ENCODE data around the gene CCDC60. TPM values are rescaled to one million over a fixed set of nuclear protein-coding genes. Genes with fewer than 3 reads are reported as not detected.

The CCDC60 gene
- polyA plus RNA-seq, 3 donors = not detected

- no peaks in the 10 kb centered on the region for H3K79me2 ChIP-seq (ENCODE audit: insufficient read depth, low read length)
- peaks cover 0 to 3% (median 2%) of the 10 kb centered on the region in 3 donors for H3K27me3 Mint-ChIP-seq (ENCODE audit: low read depth in 3 of 3)
- intact Hi-C loops (cut with micrococcal nuclease) = no loop called here
- H3K9ac ChIP-seq (ENCODE audit: insufficient read depth, low read length, poor library complexity, severe bottlenecking) = no peak overlapping the region
- H3K4me2 ChIP-seq (replicated peaks; ENCODE audit: extremely low read depth, low read length, poor library complexity, severe bottlenecking) = no peak overlapping the region
- TF ChIP-seq CTCF (IDR thresholded peaks at IDR 0.05) = no peak
- no peaks in the 10 kb centered on the region for H3K27me3 ChIP-seq (ENCODE audit: control insufficient read depth in 2 of 2, insufficient read depth in 2 of 2, low read length in 2 of 2)
- H3K36me3 Mint-ChIP-seq = no peaks in the 10 kb centered on the region
- H2AFZ ChIP-seq (ENCODE audit: insufficient read depth, low read depth, low read length, poor library complexity, severe bottlenecking) = no peak overlapping the region
- no peak overlapping the region for H3K27ac ChIP-seq (ENCODE audit: low read depth in 1 of 2, low read length in 2 of 2)
- no peak overlapping the region for H3K4me3 Mint-ChIP-seq
- WGBS (ENCODE audit: insufficient coverage) = 93% methylated on average over 2 of the region's 8 CpGs
- H3K9me3 ChIP-seq (replicated peaks in 1 of 2; ENCODE audit: control insufficient read depth in 1 of 2, insufficient read depth in 1 of 2, low read length in 2 of 2) = no peaks in the 10 kb centered on the region
- no peak for DNase-seq
- peaks cover 0 to 2% (median 0%) of the 10 kb centered on the region in 7 donors for H3K9me3 Mint-ChIP-seq
- H4K20me1 ChIP-seq (ENCODE audit: insufficient read depth, low read length) = no peaks in the 10 kb centered on the region
- no peak overlapping the region for H3K27ac Mint-ChIP-seq
- H3K4me3 ChIP-seq (replicated peaks in 1 of 3; ENCODE audit: low read depth in 2 of 3, low read length in 3 of 3) = no peak overlapping the region
- no peaks in the 10 kb centered on the region for H3K4me1 Mint-ChIP-seq
- no peaks in the 10 kb centered on the region for H3K36me3 ChIP-seq (replicated peaks in 1 of 2; ENCODE audit: control insufficient read depth in 1 of 2, insufficient read depth in 2 of 2, low read length in 2 of 2)
- H3K4me1 ChIP-seq (ENCODE audit: control insufficient read depth in 1 of 2, insufficient read depth in 2 of 2, low read length in 2 of 2) = no peaks in the 10 kb centered on the region
Observed at GRCh38 chr12:119576118-119576810, 241.7 kb downstream of the CCDC60 start.

GRCh38 chr12:119576915-119577314 is 242.4 kb downstream of the CCDC60 start:
- Histone ChIP-seq H3K9me3 (replicated peaks in 1 of 2; ENCODE audit: control insufficient read depth in 1 of 2, insufficient read depth in 1 of 2, low read length in 2 of 2) (no peaks in the 10 kb centered on the region), H3K36me3 (replicated peaks in 1 of 2; ENCODE audit: control insufficient read depth in 1 of 2, insufficient read depth in 2 of 2, low read length in 2 of 2) (no peaks in the 10 kb centered on the region), H3K27ac (ENCODE audit: low read depth in 1 of 2, low read length in 2 of 2) (no peak overlapping the region), H3K4me1 (ENCODE audit: control insufficient read depth in 1 of 2, insufficient read depth in 2 of 2, low read length in 2 of 2) (no peaks in the 10 kb centered on the region), H3K27me3 (ENCODE audit: control insufficient read depth in 2 of 2, insufficient read depth in 2 of 2, low read length in 2 of 2) (no peaks in the 10 kb centered on the region), H3K9ac (ENCODE audit: insufficient read depth, low read length, poor library complexity, severe bottlenecking) (no peak overlapping the region), H4K20me1 (ENCODE audit: insufficient read depth, low read length) (no peaks in the 10 kb centered on the region), H3K4me3 (replicated peaks in 1 of 3; ENCODE audit: low read depth in 2 of 3, low read length in 3 of 3) (no peak overlapping the region), H3K4me2 (replicated peaks; ENCODE audit: extremely low read depth, low read length, poor library complexity, severe bottlenecking) (no peak overlapping the region), H2AFZ (ENCODE audit: insufficient read depth, low read depth, low read length, poor library complexity, severe bottlenecking) (no peak overlapping the region), H3K79me2 (ENCODE audit: insufficient read depth, low read length) (no peaks in the 10 kb centered on the region)
- WGBS (ENCODE audit: insufficient coverage) = no CpG with 5 or more reads among the region's 1 CpG
- no peak overlapping the region for H3K27ac Mint-ChIP-seq
- no peak for TF ChIP-seq CTCF (IDR thresholded peaks at IDR 0.05)
- intact Hi-C loops (cut with micrococcal nuclease) = no loop called here
- H3K9me3 Mint-ChIP-seq = peaks cover 0 to 2% (median 0%) of the 10 kb centered on the region in 7 donors
- no peaks in the 10 kb centered on the region for H3K4me1 Mint-ChIP-seq
- DNase-seq = no peak
- H3K36me3 Mint-ChIP-seq = no peaks in the 10 kb centered on the region
- H3K4me3 Mint-ChIP-seq = no peak overlapping the region
- H3K27me3 Mint-ChIP-seq (ENCODE audit: low read depth in 3 of 3) = peaks cover 0 to 3% (median 2%) of the 10 kb centered on the region in 3 donors

All from CD14-positive monocyte (primary cell).